ENCODE measurements around the gene WDR90.

WDR90 gene

GRCh38 chr16:698911-699671 lies 49.9 kb downstream of the WDR90 start:
- POLR2A ChIA-PET = interaction anchor here (0.7 to 1.1 kb wide), 2 partner anchors 9 to 83 kb away, joined by 3 to 6 read pairs; partner anchors contain the start of gene WDR24
- H3K4me3 ChIP-seq (ENCODE audit: low read depth, low read length) = no peak overlapping the region
- H3K9me3 ChIP-seq (ENCODE audit: control insufficient read depth, insufficient read depth, low read depth, low read length) = no peaks in the 10 kb centered on the region
- H3K36me3 ChIP-seq (ENCODE audit: control insufficient read depth in 2 of 2, insufficient read depth in 1 of 2, low read length in 2 of 2) = no peaks in the 10 kb centered on the region
- H3K4me1 ChIP-seq (ENCODE audit: control insufficient read depth, insufficient read depth, low read length) = no peaks in the 10 kb centered on the region
- no peak for TF ChIP-seq KLF8 (tag by site-specific recombination; IDR thresholded peaks at IDR 0.05)
- no peak for TF ChIP-seq ZNF501 (tag by site-specific recombination; IDR thresholded peaks at IDR 0.05)
- TF ChIP-seq ZSCAN30 (tag by site-specific recombination; IDR thresholded peaks at IDR 0.05) = no peak
- no peak for TF ChIP-seq ZNF174 (tag by site-specific recombination; IDR thresholded peaks at IDR 0.05)
- TF ChIP-seq, protein P1, sequence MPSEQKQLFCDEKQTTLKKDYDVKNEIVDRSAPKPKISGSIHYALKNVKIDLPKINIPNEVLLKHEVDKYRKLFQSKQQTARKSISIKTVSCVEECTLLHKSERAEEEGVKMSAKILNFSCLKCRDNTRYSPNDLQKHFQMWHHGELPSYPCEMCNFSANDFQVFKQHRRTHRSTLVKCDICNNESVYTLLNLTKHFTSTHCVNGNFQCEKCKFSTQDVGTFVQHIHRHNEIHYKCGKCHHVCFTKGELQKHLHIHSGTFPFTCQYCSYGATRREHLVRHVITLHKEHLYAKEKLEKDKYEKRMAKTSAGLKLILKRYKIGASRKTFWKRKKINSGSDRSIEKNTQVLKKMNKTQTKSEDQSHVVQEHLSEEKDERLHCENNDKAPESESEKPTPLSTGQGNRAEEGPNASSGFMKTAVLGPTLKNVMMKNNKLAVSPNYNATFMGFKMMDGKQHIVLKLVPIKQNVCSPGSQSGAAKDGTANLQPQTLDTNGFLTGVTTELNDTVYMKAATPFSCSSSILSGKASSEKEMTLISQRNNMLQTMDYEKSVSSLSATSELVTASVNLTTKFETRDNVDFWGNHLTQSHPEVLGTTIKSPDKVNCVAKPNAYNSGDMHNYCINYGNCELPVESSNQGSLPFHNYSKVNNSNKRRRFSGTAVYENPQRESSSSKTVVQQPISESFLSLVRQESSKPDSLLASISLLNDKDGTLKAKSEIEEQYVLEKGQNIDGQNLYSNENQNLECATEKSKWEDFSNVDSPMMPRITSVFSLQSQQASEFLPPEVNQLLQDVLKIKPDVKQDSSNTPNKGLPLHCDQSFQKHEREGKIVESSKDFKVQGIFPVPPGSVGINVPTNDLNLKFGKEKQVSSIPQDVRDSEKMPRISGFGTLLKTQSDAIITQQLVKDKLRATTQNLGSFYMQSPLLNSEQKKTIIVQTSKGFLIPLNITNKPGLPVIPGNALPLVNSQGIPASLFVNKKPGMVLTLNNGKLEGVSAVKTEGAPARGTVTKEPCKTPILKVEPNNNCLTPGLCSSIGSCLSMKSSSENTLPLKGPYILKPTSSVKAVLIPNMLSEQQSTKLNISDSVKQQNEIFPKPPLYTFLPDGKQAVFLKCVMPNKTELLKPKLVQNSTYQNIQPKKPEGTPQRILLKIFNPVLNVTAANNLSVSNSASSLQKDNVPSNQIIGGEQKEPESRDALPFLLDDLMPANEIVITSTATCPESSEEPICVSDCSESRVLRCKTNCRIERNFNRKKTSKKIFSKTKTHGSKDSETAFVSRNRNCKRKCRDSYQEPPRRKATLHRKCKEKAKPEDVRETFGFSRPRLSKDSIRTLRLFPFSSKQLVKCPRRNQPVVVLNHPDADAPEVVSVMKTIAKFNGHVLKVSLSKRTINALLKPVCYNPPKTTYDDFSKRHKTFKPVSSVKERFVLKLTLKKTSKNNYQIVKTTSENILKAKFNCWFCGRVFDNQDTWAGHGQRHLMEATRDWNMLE (tag by site-specific recombination; conservative IDR thresholded peaks at IDR 0.05; ENCODE audit: low read depth) = no peak
- no peak for TF ChIP-seq ZBTB48 (tag by site-specific recombination; IDR thresholded peaks at IDR 0.05)
- peak; percentile 44; the same call in 1 of the 2 replicates for TF ChIP-seq HIC1 (tag by site-specific recombination; IDR thresholded peaks at IDR 0.05)
- no peak for TF ChIP-seq SALL2 (tag by site-specific recombination; IDR thresholded peaks at IDR 0.05; ENCODE audit: borderline replicate concordance)
- no peak for TF ChIP-seq ZNF354C (tag by site-specific recombination; IDR thresholded peaks at IDR 0.05; ENCODE audit: borderline replicate concordance, low read depth)
- no peak for TF ChIP-seq INSM2 (tag by site-specific recombination; IDR thresholded peaks at IDR 0.05)
- 0 out of 2 replicates have a peak, but pooled peaks have one; percentile 44 for TF ChIP-seq ZNF366 (tag by site-specific recombination; conservative IDR thresholded peaks at IDR 0.05)
- peak; percentile 42; the same call in 1 of the 2 replicates for TF ChIP-seq ZNF362 (tag by site-specific recombination; IDR thresholded peaks at IDR 0.05)
- TF ChIP-seq ZNF571 (tag by site-specific recombination; IDR thresholded peaks at IDR 0.05) = no peak
- TF ChIP-seq, protein P2, sequence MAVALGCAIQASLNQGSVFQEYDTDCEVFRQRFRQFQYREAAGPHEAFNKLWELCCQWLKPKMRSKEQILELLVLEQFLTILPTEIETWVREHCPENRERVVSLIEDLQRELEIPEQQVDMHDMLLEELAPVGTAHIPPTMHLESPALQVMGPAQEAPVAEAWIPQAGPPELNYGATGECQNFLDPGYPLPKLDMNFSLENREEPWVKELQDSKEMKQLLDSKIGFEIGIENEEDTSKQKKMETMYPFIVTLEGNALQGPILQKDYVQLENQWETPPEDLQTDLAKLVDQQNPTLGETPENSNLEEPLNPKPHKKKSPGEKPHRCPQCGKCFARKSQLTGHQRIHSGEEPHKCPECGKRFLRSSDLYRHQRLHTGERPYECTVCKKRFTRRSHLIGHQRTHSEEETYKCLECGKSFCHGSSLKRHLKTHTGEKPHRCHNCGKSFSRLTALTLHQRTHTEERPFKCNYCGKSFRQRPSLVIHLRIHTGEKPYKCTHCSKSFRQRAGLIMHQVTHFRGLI (tag by site-specific recombination; IDR thresholded peaks at IDR 0.05) = no peak
- no peak for TF ChIP-seq GFI1B (tag by site-specific recombination; IDR thresholded peaks at IDR 0.05)
- TF ChIP-seq, protein P3, sequence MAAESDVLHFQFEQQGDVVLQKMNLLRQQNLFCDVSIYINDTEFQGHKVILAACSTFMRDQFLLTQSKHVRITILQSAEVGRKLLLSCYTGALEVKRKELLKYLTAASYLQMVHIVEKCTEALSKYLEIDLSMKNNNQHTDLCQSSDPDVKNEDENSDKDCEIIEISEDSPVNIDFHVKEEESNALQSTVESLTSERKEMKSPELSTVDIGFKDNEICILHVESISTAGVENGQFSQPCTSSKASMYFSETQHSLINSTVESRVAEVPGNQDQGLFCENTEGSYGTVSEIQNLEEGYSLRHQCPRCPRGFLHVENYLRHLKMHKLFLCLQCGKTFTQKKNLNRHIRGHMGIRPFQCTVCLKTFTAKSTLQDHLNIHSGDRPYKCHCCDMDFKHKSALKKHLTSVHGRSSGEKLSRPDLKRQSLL (tag by site-specific recombination; IDR thresholded peaks at IDR 0.05) = peak; percentile 36; the same call in 1 of the 2 replicates
- no peak overlapping the region for H3K27ac ChIP-seq (ENCODE audit: extremely low read depth, low read depth, low read length)
- CTCF ChIA-PET = no interaction called here

All from HEK293 (cell line).